HG03060 (cell line): Measurements from ENCODE around the gene FAM81B.
"Not testable (repeated sequence)": the region's sequence is repeated elsewhere in the genome, so short reads cannot be mapped to it uniquely, and the experiment has no call there.

Experiments
- ATAC-seq: cut with Tn5 transposase; IDR thresholded peaks from one replicate; pipeline ENCODE4 v1.9.1; 2021; ENCODE audit warnings: low read depth, moderate number of reproducible peaks; ENCODE audit not compliant: unreplicated experiment

The FAM81B gene, protein sequence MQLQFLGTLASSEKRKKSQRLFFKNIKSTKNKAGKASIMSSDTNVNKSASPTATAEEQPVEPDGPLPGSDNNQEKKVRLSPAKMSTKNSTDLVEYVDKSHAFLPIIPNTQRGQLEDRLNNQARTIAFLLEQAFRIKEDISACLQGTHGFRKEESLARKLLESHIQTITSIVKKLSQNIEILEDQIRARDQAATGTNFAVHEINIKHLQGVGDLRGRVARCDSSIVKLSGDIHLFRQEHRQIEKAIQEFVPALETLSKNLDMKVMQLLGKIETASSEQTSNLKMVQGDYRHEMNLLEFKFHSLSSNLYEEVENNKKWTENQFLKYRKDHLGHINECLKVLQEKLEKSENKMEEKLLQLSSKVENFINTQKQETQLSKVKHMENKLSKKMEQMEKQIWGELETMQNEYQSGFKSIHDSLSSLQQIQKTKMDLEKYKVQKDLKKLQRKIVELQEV

GRCh38 chr5:95390812-95391492, at the start of gene FAM81B:
Gene FAM81B (plus strand): TSS chr5:95391366. CDS start chr5:95391390, 24 bp downstream.
- no peak for ATAC-seq

DNA sequence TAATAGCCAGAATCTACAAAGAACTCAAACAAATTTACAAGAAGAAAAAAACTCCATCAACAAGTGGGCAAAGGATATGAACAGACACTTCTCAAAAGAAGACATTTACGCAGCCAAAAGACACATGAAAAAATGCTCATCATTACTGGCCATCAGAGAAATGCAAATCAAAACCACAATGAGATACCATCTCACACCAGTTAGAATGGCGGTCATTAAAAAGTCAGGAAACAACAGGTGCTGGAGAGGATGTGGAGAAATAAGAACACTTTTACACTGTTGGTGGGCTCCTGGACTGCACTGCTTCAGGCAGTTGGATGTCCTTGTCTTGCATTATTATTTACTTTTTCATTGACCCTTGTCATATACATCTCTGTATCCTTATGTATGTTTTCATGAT, 49.7 kb upstream of the FAM81B start:
- ATAC-seq = not testable (repeated sequence)

DNA sequence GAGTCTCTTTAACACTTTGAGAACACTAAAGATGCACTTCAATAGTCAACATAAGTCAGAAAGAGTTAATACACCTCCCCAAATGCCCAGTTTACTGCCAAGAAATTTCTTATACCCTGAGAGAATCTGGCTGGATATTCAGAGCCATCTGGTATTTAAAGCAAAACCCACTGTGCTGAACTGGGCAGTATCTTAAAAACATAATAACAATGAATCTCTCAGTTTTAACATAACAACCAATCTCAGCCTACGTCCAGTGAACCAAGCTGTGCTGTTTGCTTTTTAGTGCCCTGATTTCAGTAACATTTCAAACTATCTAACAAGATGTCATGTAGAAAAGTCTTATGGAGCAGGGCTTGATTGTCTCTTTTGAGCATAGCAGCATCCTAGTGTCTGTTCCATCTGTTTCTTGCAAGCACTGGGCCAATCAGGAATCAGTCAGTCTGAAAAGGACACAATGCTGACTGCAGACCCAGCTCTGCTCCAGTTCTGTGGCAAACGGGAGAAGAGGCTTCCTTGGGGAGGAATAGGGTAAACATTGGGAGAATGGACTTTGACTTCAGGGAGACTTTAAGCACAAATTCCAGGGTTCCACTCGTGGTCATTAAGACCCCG, 43.6 kb upstream of the FAM81B start:
- no peak for ATAC-seq

- ATAC-seq = no peak
Observed at GRCh38 chr5:95350631-95351030, 40.5 kb upstream of the FAM81B start.

DNA sequence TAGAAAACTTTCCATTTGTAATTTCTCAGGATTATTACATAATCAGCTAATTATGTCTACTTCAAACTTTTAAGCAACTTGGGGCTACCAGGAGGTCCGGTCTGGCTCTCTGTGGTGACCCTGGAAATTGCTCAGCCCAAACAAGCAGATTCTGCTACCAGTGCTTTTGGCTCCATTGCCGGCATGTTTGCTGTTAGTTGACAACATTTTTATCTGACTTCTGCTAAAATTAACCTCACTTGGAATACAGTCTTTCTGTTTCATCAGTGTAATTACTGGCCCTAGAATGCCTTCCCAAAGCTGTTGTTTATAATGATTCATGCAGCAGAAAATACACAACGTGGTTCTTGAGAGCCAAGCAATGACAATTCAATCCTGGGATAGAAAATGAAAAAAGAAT, 38.5 kb upstream of the FAM81B start:
- no peak for ATAC-seq

DNA sequence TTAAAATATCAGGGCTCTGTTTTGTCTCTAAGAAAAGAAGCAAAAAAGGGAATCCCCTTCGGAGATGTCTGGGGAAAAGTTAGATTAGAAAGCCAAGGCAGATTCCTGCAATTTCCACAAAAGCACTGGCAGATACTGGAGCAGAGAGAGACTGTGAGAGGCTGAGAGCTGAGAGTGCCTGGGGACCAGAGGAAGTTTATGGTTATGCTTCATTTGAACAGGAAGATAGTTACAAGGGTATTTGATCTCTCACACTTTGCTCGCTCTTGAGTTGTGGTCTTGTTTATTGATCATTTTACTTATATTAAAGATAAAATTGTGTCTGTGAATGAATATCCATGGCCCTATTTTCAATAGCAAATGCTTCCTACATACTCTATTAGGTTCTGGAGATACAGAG, 32.8 kb upstream of the FAM81B start:
- ATAC-seq = no peak

- ATAC-seq = no peak
Observed at GRCh38 chr5:95358848-95359247, 32.3 kb upstream of the FAM81B start.

GRCh38 chr5:95360667-95361066, 30.5 kb upstream of the FAM81B start:
- not testable (repeated sequence) for ATAC-seq

DNA sequence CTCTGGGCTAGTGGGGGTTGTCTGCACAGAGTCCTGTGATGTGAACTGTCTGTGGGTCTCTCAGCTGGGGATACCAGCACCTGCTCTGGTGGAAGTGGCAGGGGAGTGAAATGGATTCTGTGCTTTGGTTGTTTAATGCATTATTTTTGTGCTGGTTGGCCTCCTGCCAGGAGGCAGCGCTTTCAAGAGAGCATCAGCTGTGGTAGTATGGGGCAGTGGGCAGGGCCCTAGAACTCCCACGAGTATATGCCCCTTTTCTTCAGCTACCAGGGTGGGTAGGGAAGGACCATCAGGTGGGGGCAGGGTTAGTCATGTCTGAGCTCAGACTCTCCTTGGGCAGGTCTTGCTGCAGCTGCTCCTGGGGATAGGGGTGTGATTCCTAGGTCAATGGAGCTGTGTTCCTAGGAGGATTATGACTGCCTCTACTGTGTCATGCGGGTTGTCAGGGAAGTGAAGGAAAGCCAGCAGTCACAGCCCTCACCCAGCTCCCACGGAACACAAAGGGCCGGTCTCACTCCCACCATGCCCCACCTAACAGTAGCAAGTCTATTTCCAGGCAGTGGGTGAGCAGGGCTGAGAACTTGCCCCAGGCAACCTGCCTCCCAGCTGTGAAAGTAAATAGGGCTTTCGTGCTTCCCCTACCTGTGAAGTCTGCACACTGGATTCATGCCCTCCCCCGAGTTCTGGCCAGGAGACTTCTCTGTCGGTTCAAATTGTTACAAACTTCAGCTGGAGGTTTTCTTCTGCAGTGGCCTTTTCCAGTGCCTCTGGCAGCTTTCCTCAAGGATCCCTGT, 25.7 kb upstream of the FAM81B start:
- ATAC-seq = no peak

- ATAC-seq = no peak
Observed at GRCh38 chr5:95369782-95370181, 21.4 kb upstream of the FAM81B start.

GRCh38 chr5:95374061-95374460, 17.1 kb upstream of the FAM81B start:
- no peak for ATAC-seq

DNA sequence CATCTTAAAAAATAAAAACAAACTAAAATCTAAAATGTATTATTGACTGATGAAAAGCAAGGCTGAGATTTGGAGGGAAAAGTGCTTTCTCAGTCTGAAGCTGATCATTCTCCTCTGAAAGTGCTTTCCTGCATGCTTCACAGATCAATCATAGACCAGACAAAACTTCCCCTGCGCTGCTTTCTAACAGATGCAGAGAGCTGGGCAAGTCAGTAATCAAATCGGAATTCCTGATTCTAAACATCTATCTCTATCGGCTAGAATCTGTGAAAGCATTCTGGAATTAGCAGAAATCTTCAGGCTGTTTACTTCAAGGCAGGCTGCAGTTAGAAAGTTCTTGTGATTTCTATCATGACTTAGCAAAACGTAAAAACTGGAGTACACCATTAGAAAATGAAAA, 15.6 kb upstream of the FAM81B start:
- no peak for ATAC-seq

DNA sequence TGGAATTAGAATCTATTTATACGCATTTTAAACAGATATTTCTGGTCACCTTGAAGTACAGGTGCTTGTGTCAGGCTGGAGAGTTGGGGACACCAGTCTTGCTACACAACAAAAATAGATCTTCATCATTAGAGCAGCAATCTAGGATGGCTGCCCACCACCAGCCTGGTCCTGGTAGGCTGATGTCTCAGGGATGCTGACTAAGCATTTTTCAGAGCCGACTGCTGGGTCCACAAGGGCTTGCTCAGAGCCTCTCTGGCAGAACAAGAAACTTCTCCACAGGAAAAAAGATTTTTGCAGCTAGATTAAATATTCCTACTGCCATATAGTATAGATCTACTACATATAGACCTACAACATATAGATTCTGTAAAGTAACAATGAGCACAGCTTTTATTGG, 12.0 kb upstream of the FAM81B start:
- no peak for ATAC-seq

DNA sequence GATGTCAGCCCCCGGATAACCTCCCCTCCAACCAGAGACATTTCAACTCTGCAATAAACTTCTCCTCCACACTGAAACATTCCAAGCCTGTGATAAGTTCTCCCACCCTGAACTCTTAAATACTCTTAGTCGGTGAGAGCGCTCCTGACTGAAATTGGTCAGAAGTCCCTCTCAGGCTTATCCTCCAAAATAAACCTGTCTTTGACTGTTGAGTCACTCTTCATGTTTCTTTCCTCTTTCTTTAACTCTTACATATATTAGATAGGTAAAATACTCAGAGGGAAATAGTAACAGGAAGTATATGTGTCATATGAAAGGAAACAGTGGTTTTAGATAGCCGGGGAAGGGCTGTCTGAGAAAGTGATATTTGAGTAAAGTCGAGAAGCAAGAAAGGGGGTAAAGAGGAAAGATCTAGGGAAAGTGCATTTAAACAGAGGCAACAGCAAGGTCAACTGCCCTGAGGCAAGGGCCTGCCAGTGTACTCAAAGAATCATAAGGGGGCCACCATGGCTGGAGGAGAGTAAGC, 11.0 kb upstream of the FAM81B start:
- no peak for ATAC-seq

DNA sequence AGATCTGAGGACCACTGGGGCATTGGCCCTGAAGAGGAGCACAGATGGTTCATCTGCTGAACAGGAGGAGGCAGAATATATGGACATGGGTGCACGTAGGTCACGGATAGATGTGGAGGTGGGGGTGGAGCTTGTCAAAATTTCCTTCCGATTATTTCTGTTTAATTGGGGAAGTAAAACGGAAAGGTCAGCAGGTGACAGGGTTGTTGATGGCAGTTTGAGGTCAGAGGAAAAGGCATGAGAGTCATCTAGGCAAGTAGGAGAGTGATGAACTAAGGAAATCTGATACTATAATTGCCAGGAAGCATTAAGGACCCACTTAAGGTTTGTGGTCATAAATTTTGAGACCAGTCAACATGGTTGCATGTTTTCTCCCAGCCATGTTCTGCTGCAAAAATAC, 8.4 kb upstream of the FAM81B start:
- ATAC-seq = no peak

- ATAC-seq = no peak
Observed at GRCh38 chr5:95384485-95385213, 6.5 kb upstream of the FAM81B start.

GRCh38 chr5:95385334-95385733, 5.8 kb upstream of the FAM81B start:
- ATAC-seq = no peak

GRCh38 chr5:95391965-95392364, 799 bp downstream of the FAM81B start:
- ATAC-seq = not testable (repeated sequence)

DNA sequence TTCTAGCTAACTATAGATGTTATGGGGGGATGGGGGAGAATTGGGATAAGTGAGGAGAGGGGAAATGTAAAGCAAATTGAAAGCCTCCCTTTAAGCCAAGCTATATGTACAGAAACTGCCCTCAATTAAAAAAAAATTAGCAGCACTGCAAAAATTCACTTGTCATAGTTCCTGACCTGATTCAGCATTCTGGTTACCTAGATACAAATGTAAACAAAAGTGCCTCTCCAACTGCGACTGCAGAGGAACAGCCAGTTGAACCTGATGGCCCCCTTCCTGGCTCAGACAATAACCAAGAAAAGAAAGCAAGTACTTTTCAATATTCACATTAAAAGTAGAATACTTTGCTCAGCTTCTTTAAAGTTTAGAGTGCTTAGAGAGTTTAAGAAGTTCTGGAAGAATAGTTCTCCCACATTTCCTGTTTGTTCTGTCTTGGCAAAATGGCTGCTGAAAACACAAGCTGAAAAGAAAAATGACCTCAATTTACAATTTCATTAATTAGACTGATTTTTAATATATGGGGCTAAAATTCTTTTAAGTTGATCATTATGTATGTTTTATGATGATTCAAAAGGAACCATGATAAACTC, 1.5 kb downstream of the FAM81B start:
- ATAC-seq = no peak
